Spleen (tissue), 7 donors: ENCODE results near the gene SEPTIN11.

Source experiments
- CTCF ChIP-seq, 11 experiments: fragments of 200-600 bp in 7 of 11; fragments of 450-650 bp in 4 of 11; sonication (generic) in 4 of 11; IDR thresholded peaks in 8 of 11; conservative IDR thresholded peaks in 3 of 11; 1 replicate in 7 of 11; 2 replicates in 4 of 11; pipeline versions ENCODE4 v1.4.0 to v1.8.0; 2016 to 2021; ENCODE audit warnings: antibody characterized with exemption in 11 of 11, inconsistent platforms in 4 of 11, mild to moderate bottlenecking in 1 of 11
- POLR2A ChIP-seq, 3 donors: fragments of 450-650 bp; IDR thresholded peaks; one replicate each; pipeline ENCODE4 v1.5.1; 2017; ENCODE audit warnings: antibody characterized with exemption in 3 of 3, mild to moderate bottlenecking in 1 of 3
- POLR2AphosphoS5 ChIP-seq, 3 donors: sonication (generic); formaldehyde crosslinking; IDR thresholded peaks; one replicate each; pipeline ENCODE4 v1.5.1; 2017; ENCODE audit warnings: antibody characterized with exemption in 3 of 3
- donor health status: DM: no; HTN: no; CAD: no; lungs with moderate emphysema.
- donor health status: DM: no; HTN: no; CAD: no.
- donor health status: DM: no; HTN: no; CAD: no.

GRCh38 chr4:76981644-76982043 lies 32.1 kb downstream of the SEPTIN11 start:
- TF ChIP-seq POLR2A (IDR thresholded peaks at IDR 0.05) (no peak), CTCF (IDR thresholded peaks at IDR 0.05 in 8 of 11, conservative IDR thresholded peaks at IDR 0.05 in 3 of 11) (no peak), POLR2AphosphoS5 (IDR thresholded peaks at IDR 0.05) (no peak)
